Measurements from ENCODE around the gene PTOV1.

DNA sequence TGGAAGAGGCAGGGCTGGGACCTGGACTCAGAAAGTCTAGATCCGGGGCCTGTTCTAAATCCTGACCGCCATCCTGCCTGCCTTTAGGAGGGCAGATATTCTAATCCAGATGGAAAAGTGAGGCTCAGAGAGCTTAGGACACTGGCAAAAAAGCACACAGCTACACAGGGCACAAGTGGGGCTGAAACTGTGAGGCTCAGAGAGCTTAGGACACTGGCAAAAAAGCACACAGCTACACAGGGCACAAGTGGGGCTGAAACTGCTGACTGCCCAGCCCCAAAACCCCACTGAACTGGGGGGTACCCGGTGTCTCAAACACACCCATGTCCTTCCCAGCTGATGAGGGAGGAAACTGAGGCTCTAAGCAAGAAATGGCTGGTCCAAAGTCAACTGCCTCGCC lies 24.2 kb downstream of the PTOV1 start:
- TF ChIP-seq ZNF274 (IDR thresholded peaks at IDR 0.05; ENCODE audit: low read depth, low read length) (no peak), YY1 (IDR thresholded peaks at IDR 0.05; ENCODE audit: insufficient read depth, insufficient read length) (no peak)

Data from NT2/D1 (cell line).